ENCODE results near the gene PRELID1. TPM values are rescaled to one million over a fixed set of nuclear protein-coding genes. Genes with fewer than 3 reads are reported as not detected.
"Not testable (repeated sequence)": the region's sequence is repeated elsewhere in the genome, so short reads cannot be mapped to it uniquely, and the experiment has no call there.

The PRELID1 gene, protein sequence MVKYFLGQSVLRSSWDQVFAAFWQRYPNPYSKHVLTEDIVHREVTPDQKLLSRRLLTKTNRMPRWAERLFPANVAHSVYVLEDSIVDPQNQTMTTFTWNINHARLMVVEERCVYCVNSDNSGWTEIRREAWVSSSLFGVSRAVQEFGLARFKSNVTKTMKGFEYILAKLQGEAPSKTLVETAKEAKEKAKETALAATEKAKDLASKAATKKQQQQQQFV
- total RNA-seq (2014; rRNA removed; shearing (Covaris generic)), result 434 and 468 TPM in 2 replicates

DNA sequence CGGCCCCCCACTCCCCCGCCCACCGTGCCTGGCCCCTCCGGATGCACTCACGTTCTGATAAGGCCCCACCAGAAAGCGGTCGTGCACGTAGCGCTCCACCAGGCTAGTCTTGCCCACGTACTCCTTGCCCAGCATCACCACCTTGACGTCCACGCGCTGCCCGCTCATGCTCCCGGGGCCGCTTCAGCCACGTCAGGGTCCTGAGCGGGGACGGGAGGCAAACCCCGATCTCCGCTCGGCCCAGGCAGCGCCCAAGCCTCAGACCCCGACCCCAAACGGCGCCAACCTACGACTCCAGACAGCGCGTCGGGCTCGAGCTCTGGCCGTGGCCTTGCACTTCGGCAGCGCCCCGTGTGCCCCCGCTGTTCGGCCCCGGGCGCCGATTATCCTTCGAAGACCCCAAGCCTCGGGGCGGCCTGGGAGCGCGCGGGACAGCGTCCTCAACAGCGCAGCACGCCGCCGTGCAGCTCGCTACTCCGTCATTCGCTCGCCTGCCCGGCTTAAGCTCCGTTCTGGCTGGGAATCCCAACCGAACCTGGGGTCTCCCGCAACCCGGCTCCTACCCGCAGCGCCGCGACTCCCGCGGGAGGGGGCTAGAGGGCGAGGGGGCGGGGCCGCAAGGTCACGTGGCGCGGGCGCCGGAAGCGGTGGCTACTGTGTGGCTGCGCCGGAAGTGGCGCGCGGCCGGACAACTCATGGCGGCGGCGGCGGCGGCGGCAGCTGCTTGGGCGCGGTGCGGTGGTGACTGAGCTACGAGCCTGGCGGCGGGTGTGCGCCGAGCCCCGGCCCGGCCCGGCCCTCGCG is at the start of gene PRELID1, which contains the start of gene RAB24:
Gene PRELID1 (plus strand): TSS at position 679 of the 804 bp plus-strand sequence. CDS start 187 bp downstream, outside the sequence.
Gene RAB24 (minus strand): TSS at position 599 of the 804 bp plus-strand sequence. CDS start 431 bp downstream, at position 168.
- peak; percentile 94 for DNase-seq (ENCODE audit: low read depth)

GRCh38 chr5:177256296-177256695 is 47.3 kb upstream of the PRELID1 start:
- peak; percentile 53 for DNase-seq (ENCODE audit: low read depth)

DNA sequence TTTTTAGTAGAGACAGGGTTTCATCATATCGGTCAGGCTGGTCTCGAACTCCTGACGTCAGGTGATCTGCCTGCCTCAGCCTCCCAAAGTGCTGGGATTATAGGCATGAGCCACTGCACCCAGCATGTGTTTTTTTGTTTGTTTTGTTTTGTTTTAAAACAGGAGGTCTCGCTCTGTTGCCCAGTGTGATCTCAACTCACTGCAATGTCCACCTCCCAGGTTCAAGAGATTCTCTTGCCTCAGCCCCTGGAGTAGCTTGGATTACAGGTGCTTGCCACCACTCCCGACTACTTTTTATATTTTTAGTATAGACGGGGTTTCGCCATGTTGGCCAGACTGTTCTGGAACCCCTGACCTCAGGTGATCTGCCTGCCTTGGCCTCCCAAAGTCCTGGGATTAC is 44.9 kb upstream of the PRELID1 start:
- DNase-seq (ENCODE audit: low read depth), result not testable (repeated sequence)

DNA sequence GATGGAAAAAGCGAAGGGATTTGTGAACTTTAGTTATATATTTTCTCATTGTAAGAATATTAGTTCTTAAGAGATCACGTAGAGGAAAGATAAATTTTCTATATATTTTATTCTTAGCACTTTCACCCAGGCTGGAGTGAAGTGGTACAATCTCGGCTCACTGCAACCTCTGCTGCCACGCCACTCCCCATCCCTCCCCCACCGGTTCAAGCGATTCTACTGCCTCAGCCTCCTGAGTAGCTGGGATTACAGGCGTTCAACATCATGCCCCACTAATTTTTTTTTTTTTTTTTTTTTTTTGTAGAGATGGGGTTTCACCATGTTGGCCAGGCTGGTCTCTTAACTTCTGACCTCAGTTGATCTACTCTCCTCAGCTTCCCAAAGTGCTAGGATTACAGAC is 42.6 kb upstream of the PRELID1 start:
- DNase-seq (ENCODE audit: low read depth), result no peak

DNA sequence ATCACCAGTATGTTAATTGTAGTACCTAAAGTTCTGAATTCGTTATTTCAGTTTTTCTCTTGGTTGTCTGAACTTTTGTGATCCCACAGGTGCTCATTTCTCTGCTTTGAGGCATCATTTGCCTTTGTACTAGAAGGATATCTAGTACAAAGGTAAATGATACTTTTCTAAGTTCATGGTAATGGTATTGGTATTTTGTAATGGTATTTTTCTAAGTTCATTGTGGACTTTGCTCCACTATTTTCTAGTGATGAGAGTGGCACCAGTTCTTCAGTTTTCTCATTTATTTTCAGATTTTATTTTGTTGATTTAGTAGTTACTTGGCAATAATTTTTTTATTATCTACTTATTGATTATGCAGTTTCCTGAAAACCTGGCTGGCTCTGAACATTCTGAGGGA is 42.1 kb upstream of the PRELID1 start:
- DNase-seq (ENCODE audit: low read depth), result no peak

DNA sequence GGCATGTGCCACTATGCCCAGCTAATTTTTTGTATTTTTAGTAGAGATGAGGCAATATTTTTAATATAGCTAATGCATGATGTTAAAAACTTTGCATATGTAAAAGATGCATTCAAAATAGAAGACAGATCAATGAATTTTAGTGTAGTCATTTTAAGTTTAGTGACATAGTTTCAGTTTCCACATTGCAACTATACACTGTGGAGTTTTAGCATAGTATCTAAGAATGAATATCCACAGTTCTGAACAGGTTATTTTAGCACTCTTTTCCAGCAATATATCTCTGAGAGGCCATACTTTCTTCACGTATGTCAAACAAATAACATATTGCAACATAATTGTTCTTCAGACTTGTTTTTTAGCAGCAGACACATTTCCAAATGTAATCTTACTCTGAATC is 39.4 kb upstream of the PRELID1 start:
- DNase-seq (ENCODE audit: low read depth), result no peak

DNA sequence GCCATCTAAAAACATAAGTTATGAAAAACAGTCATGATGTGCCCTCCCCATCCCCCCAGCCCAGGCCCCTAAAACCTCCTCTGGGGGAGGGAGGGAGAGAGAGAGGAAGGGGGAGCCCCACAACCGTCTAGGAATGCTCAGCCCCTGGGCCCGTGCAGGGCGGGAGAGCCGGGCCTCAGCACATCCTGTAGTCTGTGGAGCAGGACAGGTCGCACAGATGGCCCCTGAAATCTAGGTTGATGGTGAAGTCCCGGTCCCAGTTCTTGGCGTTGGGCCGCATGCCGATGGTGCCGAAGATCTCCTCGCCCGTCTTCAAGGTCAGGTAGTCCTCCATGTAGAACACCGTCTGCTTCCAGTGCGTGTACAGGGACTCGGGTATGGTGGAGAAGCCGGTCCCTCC is 38.2 kb upstream of the PRELID1 start:
- DNase-seq (ENCODE audit: low read depth), result no peak

- DNase-seq (ENCODE audit: low read depth), result no peak
These were observed 34.2 kb upstream of the PRELID1 start for GRCh38 chr5:177269232-177269895.

- no peak for DNase-seq (ENCODE audit: low read depth)
These were observed 33.6 kb upstream of the PRELID1 start for GRCh38 chr5:177269976-177270375.

DNA sequence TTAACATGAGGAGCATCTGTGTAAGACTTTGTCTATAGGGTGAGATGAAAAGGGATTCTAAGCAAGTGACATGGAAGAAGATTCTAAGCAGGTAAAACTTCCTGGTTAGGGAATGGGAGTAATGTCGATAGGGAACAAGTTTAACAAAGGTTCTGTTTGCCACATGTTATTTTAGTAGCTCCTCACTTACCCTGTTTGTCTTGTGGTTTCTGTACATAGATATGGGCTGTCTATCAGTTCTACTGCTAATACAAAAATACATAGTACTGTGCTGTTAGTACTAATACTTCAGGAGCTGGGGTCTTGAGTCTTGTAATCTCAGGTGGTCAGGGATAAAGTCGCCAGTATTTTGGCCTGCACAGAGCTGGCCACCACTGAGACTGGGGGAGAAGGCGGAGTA is 32.9 kb upstream of the PRELID1 start:
- no peak for DNase-seq (ENCODE audit: low read depth)

- no peak for DNase-seq (ENCODE audit: low read depth)
These were observed 32.5 kb upstream of the PRELID1 start for GRCh38 chr5:177271113-177271512.

GRCh38 chr5:177275883-177276282 is 27.7 kb upstream of the PRELID1 start:
- DNase-seq (ENCODE audit: low read depth), result no peak

GRCh38 chr5:177276886-177277285 is 26.7 kb upstream of the PRELID1 start:
- DNase-seq (ENCODE audit: low read depth), result no peak

- no peak for DNase-seq (ENCODE audit: low read depth)
These were observed 15.4 kb upstream of the PRELID1 start for GRCh38 chr5:177288191-177288590.

- no peak for DNase-seq (ENCODE audit: low read depth)
These were observed 12.6 kb upstream of the PRELID1 start for GRCh38 chr5:177290816-177291596.

DNA sequence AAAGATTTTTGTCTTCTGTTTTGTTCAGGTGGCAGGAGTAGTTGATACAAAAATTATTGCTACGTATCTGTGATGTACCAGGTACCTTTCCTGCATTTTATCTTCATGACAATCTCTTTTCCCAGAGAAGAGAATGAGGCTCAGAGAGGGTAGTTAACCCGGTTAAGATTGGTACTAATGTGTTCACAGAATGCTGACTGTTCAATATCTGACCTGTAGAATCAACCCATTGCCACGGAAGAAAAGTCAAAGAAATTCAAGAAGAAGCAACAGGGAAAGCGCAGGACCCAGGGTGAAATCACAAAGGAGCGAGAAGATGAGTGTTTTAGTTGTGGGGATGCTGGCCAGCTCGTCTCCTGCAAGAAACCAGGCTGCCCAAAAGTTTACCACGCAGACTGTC is 11.9 kb upstream of the PRELID1 start:
- no peak for DNase-seq (ENCODE audit: low read depth)

- DNase-seq (ENCODE audit: low read depth), result no peak
These were observed 9.6 kb upstream of the PRELID1 start for GRCh38 chr5:177293819-177294581.

- no peak for DNase-seq (ENCODE audit: low read depth)
These were observed 9.0 kb upstream of the PRELID1 start for GRCh38 chr5:177294632-177295031.

GRCh38 chr5:177295924-177296323 is 7.7 kb upstream of the PRELID1 start:
- DNase-seq (ENCODE audit: low read depth), result no peak

DNA sequence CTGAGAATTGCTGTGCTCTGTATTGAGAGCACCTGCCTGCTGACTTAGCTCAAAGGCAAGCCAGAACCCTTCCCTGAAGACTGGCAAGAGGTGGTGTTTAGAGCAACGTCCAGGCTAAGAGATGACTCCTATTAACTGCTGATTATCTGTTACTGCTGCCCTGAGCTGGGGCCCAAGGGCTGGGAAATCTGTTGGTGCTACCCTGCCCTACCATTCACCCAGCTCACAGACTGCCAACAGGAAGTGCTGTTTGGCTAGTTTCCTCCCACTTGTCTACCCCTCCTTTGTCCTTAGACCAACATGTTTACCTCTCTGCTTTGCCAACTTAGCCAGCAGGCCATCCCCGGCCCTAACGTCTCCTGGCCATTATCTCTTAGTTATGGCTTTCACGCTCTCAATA is 7.0 kb upstream of the PRELID1 start:
- DNase-seq (ENCODE audit: low read depth), result no peak

GRCh38 chr5:177297922-177298321 is 5.7 kb upstream of the PRELID1 start:
- no peak for DNase-seq (ENCODE audit: low read depth)

Measured in Daoy (cell line).